GM12878 (cell line): ENCODE measurements around the gene SYCE1L. TPM values are rescaled to one million over a fixed set of nuclear protein-coding genes. Genes with fewer than 3 reads are reported as not detected.

Source experiments
- ATF2 ChIP-seq: IDR thresholded peaks from 2 replicates; pipeline ENCODE4 v1.6.1; 2012; ENCODE audit warnings: low read length, inconsistent platforms
- BACH1 ChIP-seq: fragments of 450-650 bp; IDR thresholded peaks from 2 replicates; pipeline ENCODE4 v1.6.1; 2017; ENCODE audit warnings: mild to moderate bottlenecking, borderline replicate concordance
- CREM ChIP-seq: IDR thresholded peaks from 2 replicates; pipeline ENCODE4 v1.6.1; 2014; ENCODE audit warnings: antibody characterized with exemption, low read depth
- IRF4 ChIP-seq: IDR thresholded peaks from 2 replicates; pipeline ENCODE4 v1.6.1; 2011; ENCODE audit warnings: low read depth, low read length
- JUNB ChIP-seq: IDR thresholded peaks from 2 replicates; pipeline ENCODE4 v1.6.1; 2016; ENCODE audit warnings: antibody characterized with exemption, mild to moderate bottlenecking
- MAX ChIP-seq: IDR thresholded peaks from 2 replicates; pipeline ENCODE4 v1.6.1; 2012; ENCODE audit warnings: low read depth, low read length, improper control_type of control experiment
- MTA2 ChIP-seq: fragments of 450-650 bp; IDR thresholded peaks from 2 replicates; pipeline ENCODE4 v1.6.1; 2016; ENCODE audit warnings: low read depth, mild to moderate bottlenecking, moderate library complexity
- NBN ChIP-seq: fragments of 450-650 bp; IDR thresholded peaks from 2 replicates; pipeline ENCODE4 v1.6.1; 2016
- NFIC ChIP-seq: IDR thresholded peaks from 2 replicates; pipeline ENCODE4 v1.6.1; 2012; ENCODE audit warnings: low read depth, mild to moderate bottlenecking, inconsistent platforms, low read length, moderate library complexity
- NR2F1 ChIP-seq: fragments of 450-650 bp; conservative IDR thresholded peaks from 2 replicates; pipeline ENCODE4 v1.6.1; 2017; ENCODE audit warnings: mild to moderate bottlenecking
- PAX5 ChIP-seq: IDR thresholded peaks from 2 replicates; pipeline ENCODE4 v1.6.1; 2011; ENCODE audit warnings: low read depth, low read length, borderline replicate concordance
- PRDM15 ChIP-seq: fragments of 450-650 bp; formaldehyde crosslinking; IDR thresholded peaks from 2 replicates; pipeline ENCODE4 v1.4.0; 2020; ENCODE audit warnings: mild to moderate bottlenecking, moderate library complexity
- RCOR1 ChIP-seq: conservative IDR thresholded peaks from 2 replicates; pipeline ENCODE4 v1.6.1; 2012; ENCODE audit warnings: low read depth, low read length, improper control_type of control experiment
- RELA ChIP-seq: fragments of 450-650 bp; IDR thresholded peaks from 2 replicates; pipeline ENCODE4 v1.8.0; 2014; ENCODE audit warnings: borderline replicate concordance; ENCODE audit not compliant: partially characterized antibody
- SMAD5 ChIP-seq: IDR thresholded peaks from 2 replicates; pipeline ENCODE4 v1.6.1; 2016; ENCODE audit warnings: antibody characterized with exemption, low read depth
- ZBTB40 ChIP-seq: fragments of 450-650 bp; IDR thresholded peaks from 2 replicates; pipeline ENCODE4 v1.6.1; 2016; ENCODE audit warnings: mild to moderate bottlenecking, moderate library complexity, borderline replicate concordance
- ZNF217 ChIP-seq: fragments of 450-650 bp; IDR thresholded peaks from 2 replicates; pipeline ENCODE4 v1.6.1; 2017; ENCODE audit warnings: antibody characterized with exemption, mild to moderate bottlenecking
- ZNF687 ChIP-seq: fragments of 450-650 bp; IDR thresholded peaks from 2 replicates; pipeline ENCODE4 v1.6.1; 2017; ENCODE audit warnings: mild to moderate bottlenecking, moderate library complexity
- polyA plus RNA-seq, 11 experiments: library from polyadenylated mRNA; depleted of rRNA in 4 of 11; unstranded in 6 of 11; stranded (reverse) in 5 of 11; fragments of >200 nt; fragmentation: Nextera tagmentation in 4 of 11; fragmentation: Illumina TruSeq in 1 of 11; extraction: Ambion mirVana in 4 of 11; extraction: Trizol in 1 of 11; gene quantifications; 1 replicate in 1 of 11; 2 replicates in 10 of 11; pipeline versions ENCODE4 v1.2.1 to v1.2.3, GENCODE V29; 2011 to 2016; ENCODE audit warnings: inconsistent platforms in 2 of 11, missing spikeins in 2 of 11, low read depth in 1 of 11
- total RNA-seq, 4 experiments: library from RNA; depleted of rRNA in 3 of 4; stranded (reverse); fragments of >200 nt in 3 of 4; fragmentation: Illumina TruSeq in 1 of 4; extraction: Trizol in 1 of 4; gene quantifications; 2 replicates each; pipeline versions ENCODE4 v1.2.1 to v1.2.3, GENCODE V29; 2013 to 2021

SYCE1L gene
- total and polyA plus RNA-seq, 10 of the 15 experiments (the other 5 are each of a cell fraction or from before 2014, with no cell fraction given), result 0.35 to 4.6 (median 0.91) TPM; not detected in 5

- TF ChIP-seq RCOR1 (no peak), MTA2 (peak; percentile 31; the same call in 1 of the 2 replicates), PRDM15 (CRISPR knock-in tag) (no peak), BACH1 (no peak), MAX (no peak), ZNF217 (peak; percentile 73), ZBTB40 (no peak), IRF4 (peak; percentile 88), NR2F1 (0 out of 2 replicates have a peak, but pooled peaks have one; percentile 14), PAX5 (peak; percentile 69; the same call in 1 of the 2 replicates), JUNB (peak; percentile 86), CREM (no peak), SMAD5 (no peak), NBN (0 out of 2 replicates have a peak, but pooled peaks have one; percentile 28), RELA (peak; percentile 21), ATF2 (no peak), ZNF687 (0 out of 2 replicates have a peak, but pooled peaks have one; percentile 31), NFIC (peak; percentile 27; the same call in 1 of the 2 replicates)
Observed at GRCh38 chr16:77227745-77228144, 28.5 kb downstream of the SYCE1L start (continued).
